ENCODE results near the gene MRPL53.
A peak's percentile ranks its signal among the peaks of the same experiment; 100 is the strongest.

MRPL53 gene

DNA sequence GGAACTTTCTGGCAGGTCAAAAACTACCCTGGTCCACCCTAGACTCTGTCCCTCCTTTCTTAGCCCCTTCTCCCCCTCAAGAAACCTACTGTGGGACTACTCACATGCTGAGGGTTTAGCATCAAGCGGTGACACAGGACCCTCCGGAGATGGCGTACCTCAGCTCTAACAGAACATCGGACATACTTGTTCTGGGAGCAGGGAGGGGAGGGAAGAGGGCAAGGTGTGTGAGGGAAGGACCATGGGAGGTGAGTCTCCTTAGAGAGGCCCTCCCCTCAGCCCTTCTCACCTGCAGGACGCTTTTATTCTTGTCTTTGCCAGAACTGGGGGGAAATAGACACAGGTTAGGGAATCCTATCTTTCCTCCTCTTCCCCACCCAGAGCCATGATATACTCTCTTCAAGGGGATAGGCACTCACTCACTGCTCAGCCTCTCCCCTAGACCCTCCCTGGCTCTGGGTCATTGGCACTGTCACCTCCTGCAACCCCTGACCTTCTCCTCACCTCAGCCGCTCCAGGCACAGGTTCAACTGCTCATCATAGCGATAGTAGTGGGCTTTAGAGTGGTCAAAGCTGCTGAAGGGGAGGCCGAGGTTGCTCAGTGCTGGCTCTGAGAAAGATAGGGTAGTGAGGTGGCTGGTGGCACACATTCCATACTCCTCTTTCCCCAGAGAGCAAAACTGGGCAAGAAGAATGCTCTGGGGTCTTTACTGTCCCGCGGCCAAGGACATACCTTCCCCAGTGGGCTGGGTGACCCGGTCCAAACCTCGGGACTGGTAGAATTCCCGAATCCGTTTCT, 33.2 kb upstream of the MRPL53 start:
- peak overlapping the region; percentile 4 for H3K4me3 ChIP-seq (ENCODE audit: low read depth, low read length)
- DNase-seq (ENCODE audit: low read depth) = no peak

DNA sequence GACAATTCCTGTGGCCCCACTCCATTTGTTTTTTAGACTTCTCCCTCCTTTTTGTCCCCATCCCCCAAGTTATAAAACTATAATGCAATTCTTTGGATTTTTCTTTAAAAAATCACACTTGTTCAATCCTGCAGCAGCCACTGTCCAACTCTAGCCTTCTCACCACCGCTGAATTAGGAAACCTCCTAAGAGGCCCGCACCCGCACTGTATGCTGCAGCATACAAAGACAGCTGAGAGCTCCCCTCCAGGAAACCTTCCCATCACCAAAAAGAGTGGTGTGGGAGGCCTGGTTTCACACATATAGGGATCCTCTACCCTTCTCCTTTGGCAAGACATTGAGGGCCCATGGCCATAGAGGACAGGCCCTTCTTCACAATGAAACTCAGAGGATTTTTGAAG, 32.1 kb upstream of the MRPL53 start:
- DNase-seq (ENCODE audit: low read depth) = no peak
- H3K4me3 ChIP-seq (ENCODE audit: low read depth, low read length) = no peak overlapping the region
- TF ChIP-seq, protein P1, sequence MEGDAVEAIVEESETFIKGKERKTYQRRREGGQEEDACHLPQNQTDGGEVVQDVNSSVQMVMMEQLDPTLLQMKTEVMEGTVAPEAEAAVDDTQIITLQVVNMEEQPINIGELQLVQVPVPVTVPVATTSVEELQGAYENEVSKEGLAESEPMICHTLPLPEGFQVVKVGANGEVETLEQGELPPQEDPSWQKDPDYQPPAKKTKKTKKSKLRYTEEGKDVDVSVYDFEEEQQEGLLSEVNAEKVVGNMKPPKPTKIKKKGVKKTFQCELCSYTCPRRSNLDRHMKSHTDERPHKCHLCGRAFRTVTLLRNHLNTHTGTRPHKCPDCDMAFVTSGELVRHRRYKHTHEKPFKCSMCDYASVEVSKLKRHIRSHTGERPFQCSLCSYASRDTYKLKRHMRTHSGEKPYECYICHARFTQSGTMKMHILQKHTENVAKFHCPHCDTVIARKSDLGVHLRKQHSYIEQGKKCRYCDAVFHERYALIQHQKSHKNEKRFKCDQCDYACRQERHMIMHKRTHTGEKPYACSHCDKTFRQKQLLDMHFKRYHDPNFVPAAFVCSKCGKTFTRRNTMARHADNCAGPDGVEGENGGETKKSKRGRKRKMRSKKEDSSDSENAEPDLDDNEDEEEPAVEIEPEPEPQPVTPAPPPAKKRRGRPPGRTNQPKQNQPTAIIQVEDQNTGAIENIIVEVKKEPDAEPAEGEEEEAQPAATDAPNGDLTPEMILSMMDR (conservative IDR thresholded peaks at IDR 0.05; ENCODE audit: low read depth, low read length) = no peak

More for the DNA sequence above, 33.2 kb upstream of the MRPL53 start:
- TF ChIP-seq, protein P1 (conservative IDR thresholded peaks at IDR 0.05; ENCODE audit: low read depth, low read length) = no peak

- TF ChIP-seq, protein P1 (conservative IDR thresholded peaks at IDR 0.05; ENCODE audit: low read depth, low read length) = no peak
- no peak for DNase-seq (ENCODE audit: low read depth)
These were observed 31.3 kb upstream of the MRPL53 start for GRCh38 chr2:74503506-74504475.

DNA sequence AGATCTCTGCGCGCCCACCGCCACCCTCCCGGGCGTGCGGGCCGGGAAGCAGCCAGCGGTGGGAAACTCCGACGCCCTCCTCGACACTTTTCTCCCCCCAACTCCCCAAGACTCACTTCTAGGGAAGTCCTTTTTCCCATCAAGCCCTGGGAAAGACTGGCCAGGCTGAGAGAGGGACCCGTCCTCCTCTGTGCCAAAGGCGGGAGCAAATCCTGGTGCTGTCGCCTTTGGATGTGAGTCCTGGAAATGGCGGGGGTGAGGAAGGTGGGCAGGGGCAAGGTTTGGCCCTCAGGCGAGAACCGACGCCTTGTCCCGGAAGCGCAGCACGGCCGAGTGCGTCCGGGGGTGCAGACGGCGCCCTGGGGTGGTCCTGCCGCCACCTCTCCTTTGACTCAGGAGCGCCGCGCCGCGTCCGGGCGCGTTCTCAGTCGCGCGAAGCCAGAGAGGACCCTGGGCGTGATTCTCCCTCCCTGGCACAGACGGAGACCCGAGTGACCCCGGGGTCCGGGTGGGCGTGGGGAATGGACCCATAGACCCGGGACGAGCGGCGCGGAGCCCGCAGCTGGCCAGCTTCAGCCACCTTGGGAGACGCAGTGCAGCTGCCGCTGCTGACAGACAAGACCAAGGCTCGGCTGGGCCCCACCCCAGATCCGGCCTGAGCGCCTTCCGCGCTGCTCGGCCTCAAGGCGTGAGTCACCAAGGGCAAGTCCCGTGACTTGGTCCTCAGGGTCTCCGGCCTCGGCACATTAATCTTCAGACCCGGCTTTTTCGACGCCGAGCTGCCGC, 30.4 kb upstream of the MRPL53 start:
- DNase-seq (ENCODE audit: low read depth) = peak; percentile 87
- TF ChIP-seq, protein P1 (conservative IDR thresholded peaks at IDR 0.05; ENCODE audit: low read depth, low read length) = peak; percentile 43
- H3K4me3 ChIP-seq (ENCODE audit: low read depth, low read length) = peak overlapping the region; percentile 74

More at GRCh38 chr2:74503506-74504475, 31.3 kb upstream of the MRPL53 start:
- peak overlapping the region; percentile 74 for H3K4me3 ChIP-seq (ENCODE audit: low read depth, low read length)

GRCh38 chr2:74502147-74502719, 29.8 kb upstream of the MRPL53 start:
- H3K4me3 ChIP-seq (ENCODE audit: low read depth, low read length) = peak overlapping the region; percentile 74
- TF ChIP-seq, protein P1 (conservative IDR thresholded peaks at IDR 0.05; ENCODE audit: low read depth, low read length) = no peak
- DNase-seq (ENCODE audit: low read depth) = no peak

Measured in choroid plexus epithelial cell (primary cell).